DOHH2 (cell line): ENCODE measurements around the gene AADACL3.

Source experiments
- H3F3A ChIP-seq: fragments of 200-600 bp; sonication (generic), shearing (Covaris generic); 2 replicates; pipeline ENCODE4 v1.6.0; 2016; ENCODE audit warnings: antibody characterized with exemption, mild to moderate bottlenecking; ENCODE audit not compliant: control insufficient read depth, insufficient read depth
- H3K27ac ChIP-seq: fragments of 200-600 bp; sonication (generic); 2 replicates; pipeline ENCODE4 v1.5.1; 2014; ENCODE audit warnings: low read depth, mild to moderate bottlenecking, low read length, moderate library complexity
- H3K27me3 ChIP-seq: fragments of 200-600 bp; sonication (generic); 2 replicates; pipeline ENCODE4 v1.6.1; 2014; ENCODE audit warnings: mild to moderate bottlenecking, low read length, mixed read lengths; ENCODE audit not compliant: control insufficient read depth
- H3K36me3 ChIP-seq: fragments of 200-600 bp; sonication (generic); 2 replicates; pipeline ENCODE4 v1.6.1; 2014; ENCODE audit warnings: mild to moderate bottlenecking, low read length, moderate library complexity, mixed read lengths; ENCODE audit not compliant: control insufficient read depth
- H3K4me1 ChIP-seq: fragments of 200-600 bp; sonication (generic); 2 replicates; pipeline ENCODE4 v1.6.1; 2014; ENCODE audit warnings: mild to moderate bottlenecking, low read length, mixed read lengths; ENCODE audit not compliant: control insufficient read depth
- H3K4me2 ChIP-seq: fragments of 200-600 bp; sonication (generic); 2 replicates; pipeline ENCODE4 v1.6.0; 2014; ENCODE audit warnings: mild to moderate bottlenecking, low read length, moderate library complexity
- H3K4me3 ChIP-seq: fragments of 200-600 bp; sonication (generic); 2 replicates; pipeline ENCODE4 v1.5.1; 2014; ENCODE audit warnings: mild to moderate bottlenecking, low read length, mixed read lengths
- H3K79me2 ChIP-seq: fragments of 200-600 bp; sonication (generic); 2 replicates; pipeline ENCODE4 v1.6.1; 2014; ENCODE audit warnings: mild to moderate bottlenecking, low read length, mixed read lengths; ENCODE audit not compliant: control insufficient read depth
- H3K9me2 ChIP-seq: fragments of 200-600 bp; sonication (generic); replicated peaks from 2 replicates; pipeline ENCODE4 v1.6.1; 2014; ENCODE audit warnings: mild to moderate bottlenecking, low read length, mixed read lengths; ENCODE audit not compliant: control insufficient read depth
- H3K9me3 ChIP-seq: fragments of 200-600 bp; sonication (generic); 2 replicates; pipeline ENCODE4 v1.6.1; 2014; ENCODE audit warnings: antibody characterized with exemption, low read length, mixed read lengths; ENCODE audit not compliant: control insufficient read depth, insufficient read depth
- H4K20me1 ChIP-seq: fragments of 200-600 bp; sonication (generic); 2 replicates; pipeline ENCODE4 v1.6.0; 2014; ENCODE audit warnings: low read depth, mild to moderate bottlenecking, antibody characterized with exemption, low read length, moderate library complexity; ENCODE audit not compliant: control insufficient read depth, insufficient read depth
- EZH2phosphoT487 ChIP-seq: fragments of 200-600 bp; sonication (generic); IDR thresholded peaks from 2 replicates; pipeline ENCODE4 v1.6.1; 2017; ENCODE audit warnings: borderline replicate concordance, mild to moderate bottlenecking, antibody characterized with exemption, low read length, moderate library complexity, mixed read lengths
- TF ChIP-seq, protein P1 (sequence below): fragments of 200-600 bp; sonication (generic); IDR thresholded peaks from one replicate; pipeline ENCODE4 v1.5.1; 2014; ENCODE audit warnings: antibody characterized with exemption, mild to moderate bottlenecking, low read depth, low read length; ENCODE audit not compliant: poor library complexity, severe bottlenecking

Gene AADACL3

GRCh38 chr1:12763479-12763878 lies 47.6 kb downstream of the AADACL3 start:
- Histone ChIP-seq H3K4me3 (no peak overlapping the region), H4K20me1 (no peaks in the 10 kb centered on the region), H3K4me2 (no peak overlapping the region), H3K36me3 (no peaks in the 10 kb centered on the region), H3K27ac (no peak overlapping the region), H3F3A (no peaks in the 10 kb centered on the region), H3K9me2 (no peaks in the 10 kb centered on the region), H3K27me3 (0 out of 2 replicates have a peak, but pooled peaks cover 2% of the 10 kb centered on the region), H3K4me1 (no peaks in the 10 kb centered on the region), H3K9me3 (no peaks in the 10 kb centered on the region), H3K79me2 (no peaks in the 10 kb centered on the region)
- TF ChIP-seq EZH2phosphoT487 = no peak
- TF ChIP-seq, protein P1, sequence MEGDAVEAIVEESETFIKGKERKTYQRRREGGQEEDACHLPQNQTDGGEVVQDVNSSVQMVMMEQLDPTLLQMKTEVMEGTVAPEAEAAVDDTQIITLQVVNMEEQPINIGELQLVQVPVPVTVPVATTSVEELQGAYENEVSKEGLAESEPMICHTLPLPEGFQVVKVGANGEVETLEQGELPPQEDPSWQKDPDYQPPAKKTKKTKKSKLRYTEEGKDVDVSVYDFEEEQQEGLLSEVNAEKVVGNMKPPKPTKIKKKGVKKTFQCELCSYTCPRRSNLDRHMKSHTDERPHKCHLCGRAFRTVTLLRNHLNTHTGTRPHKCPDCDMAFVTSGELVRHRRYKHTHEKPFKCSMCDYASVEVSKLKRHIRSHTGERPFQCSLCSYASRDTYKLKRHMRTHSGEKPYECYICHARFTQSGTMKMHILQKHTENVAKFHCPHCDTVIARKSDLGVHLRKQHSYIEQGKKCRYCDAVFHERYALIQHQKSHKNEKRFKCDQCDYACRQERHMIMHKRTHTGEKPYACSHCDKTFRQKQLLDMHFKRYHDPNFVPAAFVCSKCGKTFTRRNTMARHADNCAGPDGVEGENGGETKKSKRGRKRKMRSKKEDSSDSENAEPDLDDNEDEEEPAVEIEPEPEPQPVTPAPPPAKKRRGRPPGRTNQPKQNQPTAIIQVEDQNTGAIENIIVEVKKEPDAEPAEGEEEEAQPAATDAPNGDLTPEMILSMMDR = no peak

- TF ChIP-seq, protein P1 = no peak
- TF ChIP-seq EZH2phosphoT487 = no peak
- no peaks in the 10 kb centered on the region for H3K9me3 ChIP-seq
- H3K27ac ChIP-seq = no peak overlapping the region
- no peaks in the 10 kb centered on the region for H3K4me1 ChIP-seq
- H3F3A ChIP-seq = no peaks in the 10 kb centered on the region
- H3K79me2 ChIP-seq = no peaks in the 10 kb centered on the region
- H3K27me3 ChIP-seq = peaks cover 5% of the 10 kb centered on the region; the same call in 1 of the 2 replicates
- no peaks in the 10 kb centered on the region for H4K20me1 ChIP-seq
- no peak overlapping the region for H3K4me3 ChIP-seq
- H3K36me3 ChIP-seq = no peaks in the 10 kb centered on the region
- no peaks in the 10 kb centered on the region for H3K9me2 ChIP-seq
- H3K4me2 ChIP-seq = no peak overlapping the region
Observed at GRCh38 chr1:12764016-12764415, 48.1 kb downstream of the AADACL3 start.

DNA sequence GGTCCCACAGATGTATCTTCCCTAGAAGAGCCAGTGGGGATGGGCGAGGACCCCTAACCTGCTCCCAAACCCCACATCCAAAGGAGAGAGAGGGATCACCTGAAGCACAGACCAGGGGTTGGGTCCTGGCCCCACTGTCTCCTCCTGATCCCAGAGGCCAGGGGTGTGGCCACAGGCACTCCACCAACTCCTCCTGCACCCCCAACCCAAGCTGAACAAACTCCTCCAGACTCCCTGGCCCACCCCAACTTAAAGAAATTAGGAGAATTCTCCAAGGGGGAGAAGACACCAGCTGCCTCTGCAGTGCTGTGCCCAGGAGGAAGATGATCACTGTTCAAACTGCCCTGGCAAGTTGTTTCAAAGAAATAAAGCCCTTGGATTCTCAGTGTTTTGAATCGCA lies 53.1 kb downstream of the AADACL3 start:
- H3K9me3 ChIP-seq = no peaks in the 10 kb centered on the region
- H3K27me3 ChIP-seq = peaks cover 9% of the 10 kb centered on the region
- TF ChIP-seq EZH2phosphoT487 = no peak
- TF ChIP-seq, protein P1 = no peak

More for the DNA sequence above, 53.1 kb downstream of the AADACL3 start:
- H3K4me1 ChIP-seq = no peaks in the 10 kb centered on the region
- no peak overlapping the region for H3K4me2 ChIP-seq
- no peaks in the 10 kb centered on the region for H3K9me2 ChIP-seq
- no peaks in the 10 kb centered on the region for H4K20me1 ChIP-seq
- H3F3A ChIP-seq = no peaks in the 10 kb centered on the region
- H3K4me3 ChIP-seq = no peak overlapping the region
- H3K36me3 ChIP-seq = no peaks in the 10 kb centered on the region
- no peaks in the 10 kb centered on the region for H3K79me2 ChIP-seq
- no peak overlapping the region for H3K27ac ChIP-seq
